SK-N-SH treated with all-trans-retinoic acid at 6 μM for 48 hours (cell line): Measurements from ENCODE around the gene SYNE4.

Experiments
- ATAC-seq: fragments of 200-7000 bp; cut with Tn5 transposase; 3 replicates; pipeline ENCODE4 v1.9.1; 2020; ENCODE audit warnings: mild to moderate bottlenecking, moderate library complexity
- ARNTL ChIP-seq: fragments of 450-650 bp; formaldehyde crosslinking; IDR thresholded peaks from 2 replicates; pipeline ENCODE4 v1.5.0; 2020; ENCODE audit warnings: low read depth, mild to moderate bottlenecking, moderate library complexity, borderline replicate concordance
- BACH2 ChIP-seq: fragments of 250-450 bp; sonication (Bioruptor Pico); IDR thresholded peaks from 2 replicates; pipeline ENCODE4 v1.9.0; 2021; ENCODE audit warnings: mild to moderate bottlenecking, borderline replicate concordance
- CSDC2 ChIP-seq: fragments of 250-450 bp; sonication (Bioruptor Pico); IDR thresholded peaks from 2 replicates; pipeline ENCODE4 v1.5.0; 2020; ENCODE audit warnings: mild to moderate bottlenecking, moderate library complexity
- ESRRG ChIP-seq: fragments of 250-450 bp; sonication (Bioruptor Pico); IDR thresholded peaks from 2 replicates; pipeline ENCODE4 v1.6.1; 2021; ENCODE audit warnings: mild to moderate bottlenecking
- GLIS3 ChIP-seq: fragments of 250-450 bp; sonication (Bioruptor Pico); IDR thresholded peaks from 2 replicates; pipeline ENCODE4 v1.5.0; 2020; ENCODE audit warnings: mild to moderate bottlenecking, moderate library complexity
- ISL1 ChIP-seq: fragments of 250-450 bp; sonication (Bioruptor Pico); IDR thresholded peaks from 2 replicates; pipeline ENCODE4 v2.1.2; 2022; ENCODE audit warnings: mild to moderate bottlenecking, moderate library complexity
- OSR1 ChIP-seq: fragments of 250-450 bp; sonication (Bioruptor Pico); IDR thresholded peaks from 2 replicates; pipeline ENCODE4 v1.8.0; 2022; ENCODE audit warnings: moderate library complexity, mild to moderate bottlenecking, inconsistent platforms
- PATZ1 ChIP-seq: fragments of 250-450 bp; sonication (Bioruptor Pico); IDR thresholded peaks from 2 replicates; pipeline ENCODE4 v1.8.0; 2020; ENCODE audit warnings: mild to moderate bottlenecking, moderate library complexity, borderline replicate concordance
- POU6F1 ChIP-seq: fragments of 250-450 bp; sonication (Bioruptor Pico); IDR thresholded peaks from 2 replicates; pipeline ENCODE4 v1.8.0; 2021; ENCODE audit warnings: low read depth, mild to moderate bottlenecking, moderate library complexity, borderline replicate concordance
- PPARA ChIP-seq: fragments of 250-450 bp; sonication (Bioruptor Pico); IDR thresholded peaks from 2 replicates; pipeline ENCODE4 v1.5.0; 2020; ENCODE audit warnings: mild to moderate bottlenecking, borderline replicate concordance
- RARB ChIP-seq: fragments of 250-450 bp; sonication (Bioruptor Pico); IDR thresholded peaks from 2 replicates; pipeline ENCODE4 v1.8.0; 2021; ENCODE audit warnings: mild to moderate bottlenecking, moderate library complexity
- SNAI2 ChIP-seq: fragments of 250-450 bp; sonication (Bioruptor Pico); IDR thresholded peaks from 2 replicates; pipeline ENCODE4 v1.5.0; 2020; ENCODE audit warnings: mild to moderate bottlenecking, moderate library complexity
- TCF4 ChIP-seq: fragments of 250-450 bp; sonication (Bioruptor Pico); IDR thresholded peaks from 2 replicates; pipeline ENCODE4 v1.8.0; 2021; ENCODE audit warnings: mild to moderate bottlenecking, moderate library complexity, borderline replicate concordance
- TOX ChIP-seq: fragments of 250-450 bp; sonication (Bioruptor Pico); IDR thresholded peaks from 2 replicates; pipeline ENCODE4 v1.8.0; 2021; ENCODE audit warnings: mild to moderate bottlenecking, moderate library complexity, borderline replicate concordance
- TSHZ2 ChIP-seq: fragments of 250-450 bp; sonication (Bioruptor Pico); IDR thresholded peaks from 2 replicates; pipeline ENCODE4 v1.5.0; 2020; ENCODE audit warnings: mild to moderate bottlenecking, moderate library complexity
- ZC3H10 ChIP-seq: fragments of 250-450 bp; sonication (Bioruptor Pico); IDR thresholded peaks from 2 replicates; pipeline ENCODE4 v1.5.1; 2021; ENCODE audit warnings: mild to moderate bottlenecking, moderate library complexity
- ZFP3 ChIP-seq: fragments of 250-450 bp; sonication (Bioruptor Pico); IDR thresholded peaks from 2 replicates; pipeline ENCODE4 v1.5.0; 2020; ENCODE audit warnings: mild to moderate bottlenecking, moderate library complexity
- ZFP30 ChIP-seq: fragments of 450-650 bp; formaldehyde crosslinking; IDR thresholded peaks from 2 replicates; pipeline ENCODE4 v1.5.0; 2022; ENCODE audit warnings: mild to moderate bottlenecking, moderate library complexity
- ZNF70 ChIP-seq: fragments of 450-650 bp; formaldehyde crosslinking; IDR thresholded peaks from 2 replicates; pipeline ENCODE4 v1.5.0; 2020; ENCODE audit warnings: mild to moderate bottlenecking, moderate library complexity
- TF ChIP-seq, protein P1 (sequence below): fragments of 250-450 bp; sonication (Bioruptor Pico); IDR thresholded peaks from 2 replicates; pipeline ENCODE4 v1.5.1; 2021; ENCODE audit warnings: mild to moderate bottlenecking, moderate library complexity
- TF ChIP-seq, protein P2 (sequence below): fragments of 250-450 bp; sonication (Bioruptor Pico); IDR thresholded peaks from 2 replicates; pipeline ENCODE4 v1.5.1; 2020; ENCODE audit warnings: low read depth, mild to moderate bottlenecking, moderate library complexity

SYNE4 gene

DNA sequence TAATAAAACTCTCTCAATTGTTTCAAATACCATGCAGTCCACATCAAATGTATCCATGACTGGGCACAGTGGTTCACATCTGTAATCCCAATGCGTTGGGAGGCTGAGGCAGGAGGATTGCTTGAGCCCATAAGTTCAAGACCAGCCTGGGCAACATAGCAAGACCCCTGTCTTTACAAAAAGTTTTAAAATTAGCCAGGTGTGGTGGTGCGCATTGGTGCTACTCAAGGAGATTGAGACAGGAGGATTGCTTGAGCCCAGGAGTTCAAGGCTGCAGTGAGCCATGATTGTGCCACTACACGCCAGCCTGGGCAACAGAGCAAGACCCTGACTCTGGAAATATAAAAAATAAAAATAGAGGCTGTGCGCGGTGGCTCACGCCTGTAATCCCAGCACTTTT, 19.1 kb upstream of the SYNE4 start:
- TF ChIP-seq TSHZ2 (CRISPR knock-in tag): no peak
- no peak for TF ChIP-seq ESRRG (CRISPR knock-in tag)
- no peak for TF ChIP-seq RARB
- ATAC-seq: no peak

GRCh38 chr19:36026091-36026876, 17.7 kb upstream of the SYNE4 start:
- TF ChIP-seq TOX: no peak
- no peak for TF ChIP-seq ZFP30 (CRISPR knock-in tag)
- no peak for TF ChIP-seq ZNF70 (CRISPR knock-in tag)
- TF ChIP-seq TCF4 (CRISPR knock-in tag): no peak
- no peak for TF ChIP-seq ZFP3 (CRISPR knock-in tag)
- no peak for TF ChIP-seq SNAI2 (CRISPR knock-in tag)
- TF ChIP-seq PPARA: no peak
- TF ChIP-seq, protein P1, sequence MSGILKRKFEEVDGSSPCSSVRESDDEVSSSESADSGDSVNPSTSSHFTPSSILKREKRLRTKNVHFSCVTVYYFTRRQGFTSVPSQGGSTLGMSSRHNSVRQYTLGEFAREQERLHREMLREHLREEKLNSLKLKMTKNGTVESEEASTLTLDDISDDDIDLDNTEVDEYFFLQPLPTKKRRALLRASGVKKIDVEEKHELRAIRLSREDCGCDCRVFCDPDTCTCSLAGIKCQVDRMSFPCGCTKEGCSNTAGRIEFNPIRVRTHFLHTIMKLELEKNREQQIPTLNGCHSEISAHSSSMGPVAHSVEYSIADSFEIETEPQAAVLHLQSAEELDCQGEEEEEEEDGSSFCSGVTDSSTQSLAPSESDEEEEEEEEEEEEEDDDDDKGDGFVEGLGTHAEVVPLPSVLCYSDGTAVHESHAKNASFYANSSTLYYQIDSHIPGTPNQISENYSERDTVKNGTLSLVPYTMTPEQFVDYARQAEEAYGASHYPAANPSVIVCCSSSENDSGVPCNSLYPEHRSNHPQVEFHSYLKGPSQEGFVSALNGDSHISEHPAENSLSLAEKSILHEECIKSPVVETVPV: no peak
- no peak for TF ChIP-seq CSDC2 (CRISPR knock-in tag)
- TF ChIP-seq ZC3H10 (CRISPR knock-in tag): no peak
- no peak for TF ChIP-seq ARNTL (CRISPR knock-in tag)
- TF ChIP-seq BACH2 (CRISPR knock-in tag): no peak
- TF ChIP-seq OSR1: no peak
- TF ChIP-seq ISL1 (CRISPR knock-in tag): no peak
- TF ChIP-seq, protein P2, sequence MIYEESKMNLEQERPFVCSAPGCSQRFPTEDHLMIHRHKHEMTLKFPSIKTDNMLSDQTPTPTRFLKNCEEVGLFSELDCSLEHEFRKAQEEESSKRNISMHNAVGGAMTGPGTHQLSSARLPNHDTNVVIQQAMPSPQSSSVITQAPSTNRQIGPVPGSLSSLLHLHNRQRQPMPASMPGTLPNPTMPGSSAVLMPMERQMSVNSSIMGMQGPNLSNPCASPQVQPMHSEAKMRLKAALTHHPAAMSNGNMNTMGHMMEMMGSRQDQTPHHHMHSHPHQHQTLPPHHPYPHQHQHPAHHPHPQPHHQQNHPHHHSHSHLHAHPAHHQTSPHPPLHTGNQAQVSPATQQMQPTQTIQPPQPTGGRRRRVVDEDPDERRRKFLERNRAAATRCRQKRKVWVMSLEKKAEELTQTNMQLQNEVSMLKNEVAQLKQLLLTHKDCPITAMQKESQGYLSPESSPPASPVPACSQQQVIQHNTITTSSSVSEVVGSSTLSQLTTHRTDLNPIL (CRISPR knock-in tag): no peak
- TF ChIP-seq RARB: no peak
- TF ChIP-seq PATZ1: no peak
- TF ChIP-seq POU6F1 (CRISPR knock-in tag): no peak
- no peak for ATAC-seq

- ATAC-seq: no peak
- TF ChIP-seq, protein P2 (CRISPR knock-in tag): no peak
- TF ChIP-seq CSDC2 (CRISPR knock-in tag) (no peak), TCF4 (CRISPR knock-in tag) (no peak), GLIS3 (CRISPR knock-in tag) (no peak), POU6F1 (CRISPR knock-in tag) (no peak), ZFP3 (CRISPR knock-in tag) (no peak), RARB (no peak)
- TF ChIP-seq, protein P1: no peak
Observed at GRCh38 chr19:36025541-36025940, 16.9 kb upstream of the SYNE4 start.
